A673 (cell line): Measurements from ENCODE around the gene PLEKHG4.

ENCODE experiments used
- EZH2 ChIP-seq: fragments of 200-600 bp; sonication (generic); IDR thresholded peaks from 2 replicates; pipeline ENCODE4 v1.6.1; 2017; ENCODE audit warnings: borderline replicate concordance, low read depth, mild to moderate bottlenecking, mixed read lengths, antibody characterized with exemption, low read length; ENCODE audit not compliant: poor library complexity, severe bottlenecking
- TF ChIP-seq, protein P1 (sequence below): fragments of 300-800, 200-600 bp; sonication (generic); conservative IDR thresholded peaks from 2 replicates; pipeline ENCODE4 v1.5.1; 2017; ENCODE audit warnings: low read depth, mild to moderate bottlenecking, antibody characterized with exemption, low read length, moderate library complexity, mixed read lengths

DNA sequence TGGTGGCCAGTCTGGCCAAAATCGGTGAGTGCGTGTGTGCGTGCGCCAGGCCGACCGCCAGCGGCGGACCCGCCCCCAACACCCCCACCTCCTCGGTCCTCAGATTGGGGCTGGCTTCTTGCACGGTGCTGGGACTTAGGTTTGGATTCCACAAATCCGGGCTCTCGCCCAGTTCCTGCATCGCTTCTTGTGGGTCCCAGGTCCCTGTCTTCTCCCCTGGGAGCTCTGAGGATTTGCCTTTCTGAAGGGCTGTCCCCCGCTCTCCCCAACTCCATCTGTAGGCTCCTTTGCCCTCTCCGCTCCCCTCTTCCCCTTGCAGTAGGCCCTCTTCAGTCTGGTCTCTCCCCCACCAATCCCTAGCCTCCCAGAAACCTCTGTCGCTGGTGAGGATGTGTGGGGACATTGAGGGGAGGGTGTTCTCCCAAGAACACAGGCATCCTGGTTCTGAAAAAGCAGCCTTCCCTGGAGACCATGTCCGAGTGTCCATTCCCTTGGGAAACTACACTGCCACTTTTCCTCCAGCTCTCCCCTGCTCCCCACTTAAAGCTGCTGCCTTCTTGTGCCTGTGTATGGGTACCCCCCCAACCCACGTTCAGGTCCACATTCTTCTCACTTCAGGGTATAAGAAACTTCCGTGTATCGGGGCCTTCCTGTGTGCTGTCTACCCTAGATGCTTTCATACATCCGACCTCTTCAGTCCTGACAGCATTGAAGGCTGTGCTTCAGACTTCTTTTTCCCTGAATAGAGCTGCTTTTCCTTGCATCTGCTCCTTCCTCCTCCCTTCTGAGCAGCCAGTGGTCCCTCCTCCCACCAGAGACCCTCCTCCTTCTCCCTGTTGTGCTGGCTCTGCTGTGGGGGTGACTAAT, 29.9 kb upstream of the PLEKHG4 start:
- TF ChIP-seq, protein P1, sequence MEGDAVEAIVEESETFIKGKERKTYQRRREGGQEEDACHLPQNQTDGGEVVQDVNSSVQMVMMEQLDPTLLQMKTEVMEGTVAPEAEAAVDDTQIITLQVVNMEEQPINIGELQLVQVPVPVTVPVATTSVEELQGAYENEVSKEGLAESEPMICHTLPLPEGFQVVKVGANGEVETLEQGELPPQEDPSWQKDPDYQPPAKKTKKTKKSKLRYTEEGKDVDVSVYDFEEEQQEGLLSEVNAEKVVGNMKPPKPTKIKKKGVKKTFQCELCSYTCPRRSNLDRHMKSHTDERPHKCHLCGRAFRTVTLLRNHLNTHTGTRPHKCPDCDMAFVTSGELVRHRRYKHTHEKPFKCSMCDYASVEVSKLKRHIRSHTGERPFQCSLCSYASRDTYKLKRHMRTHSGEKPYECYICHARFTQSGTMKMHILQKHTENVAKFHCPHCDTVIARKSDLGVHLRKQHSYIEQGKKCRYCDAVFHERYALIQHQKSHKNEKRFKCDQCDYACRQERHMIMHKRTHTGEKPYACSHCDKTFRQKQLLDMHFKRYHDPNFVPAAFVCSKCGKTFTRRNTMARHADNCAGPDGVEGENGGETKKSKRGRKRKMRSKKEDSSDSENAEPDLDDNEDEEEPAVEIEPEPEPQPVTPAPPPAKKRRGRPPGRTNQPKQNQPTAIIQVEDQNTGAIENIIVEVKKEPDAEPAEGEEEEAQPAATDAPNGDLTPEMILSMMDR, result no peak
- no peak for TF ChIP-seq EZH2
